Activated CD4-positive, alpha-beta T cell treated with anti-CD3 and anti-CD28 coated beads, Interleukin-2, Interleukin-4, amounts not matched to agents 100 ng/mL and 50 ng/mL, durations not matched to agents 16 hours and 8 hours (primary cell): ENCODE results near the gene STK38.
"Not testable (repeated sequence)": the region's sequence is repeated elsewhere in the genome, so short reads cannot be mapped to it uniquely, and the experiment has no call there.

Experiments used
- DNase-seq: peaks from one replicate; pipeline ENCODE4 v3.0.0-alpha.2; 2020; ENCODE audit warnings: low spot score

Gene STK38

DNA sequence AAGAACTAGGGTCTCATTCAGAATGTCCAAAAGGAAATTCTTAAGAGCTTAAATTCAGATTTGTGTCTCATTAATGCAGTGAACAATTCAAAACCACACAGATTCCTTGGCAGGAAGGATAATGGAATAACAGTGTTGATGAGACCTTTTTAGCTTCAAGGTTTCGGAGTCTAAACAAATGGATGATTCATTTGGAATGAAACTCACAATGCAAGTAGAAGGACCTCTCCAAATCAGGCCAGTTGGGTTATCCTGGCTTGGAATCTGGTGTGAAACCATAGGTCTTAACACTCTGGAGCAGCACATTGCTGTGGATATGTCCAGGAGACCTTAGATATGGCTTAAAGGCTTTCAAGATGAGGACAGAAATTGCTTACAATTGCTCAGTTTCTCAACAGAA lies 59.6 kb downstream of the STK38 start:
- DNase-seq: no peak

- DNase-seq: no peak
These were observed 62.5 kb downstream of the STK38 start for GRCh38 chr6:36484736-36485135.

GRCh38 chr6:36483326-36483725 lies 64.0 kb downstream of the STK38 start:
- DNase-seq: not testable (repeated sequence)

- DNase-seq: no peak
These were observed 68.0 kb downstream of the STK38 start for GRCh38 chr6:36479256-36479655.

GRCh38 chr6:36478051-36478526 lies 69.2 kb downstream of the STK38 start:
- DNase-seq: no peak

DNA sequence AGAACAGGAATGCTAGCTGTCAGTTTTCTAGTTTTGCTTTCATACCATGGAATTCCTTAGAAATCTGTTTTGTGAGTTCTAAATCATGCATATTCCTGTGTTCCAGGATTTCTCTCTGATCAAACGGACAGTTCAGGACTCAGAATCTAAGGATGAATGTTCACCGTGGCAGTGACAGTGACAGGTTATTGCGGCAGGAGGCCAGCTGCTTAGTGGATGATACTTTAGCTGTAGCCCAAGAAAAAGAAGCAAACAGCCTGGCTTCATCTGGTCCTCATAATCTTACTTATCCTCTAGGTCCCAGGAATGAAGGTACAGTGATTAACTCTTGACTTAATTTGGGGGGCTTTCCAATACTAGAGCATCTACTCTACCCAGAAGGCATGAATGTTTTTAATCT lies 77.3 kb downstream of the STK38 start:
- DNase-seq: no peak

DNA sequence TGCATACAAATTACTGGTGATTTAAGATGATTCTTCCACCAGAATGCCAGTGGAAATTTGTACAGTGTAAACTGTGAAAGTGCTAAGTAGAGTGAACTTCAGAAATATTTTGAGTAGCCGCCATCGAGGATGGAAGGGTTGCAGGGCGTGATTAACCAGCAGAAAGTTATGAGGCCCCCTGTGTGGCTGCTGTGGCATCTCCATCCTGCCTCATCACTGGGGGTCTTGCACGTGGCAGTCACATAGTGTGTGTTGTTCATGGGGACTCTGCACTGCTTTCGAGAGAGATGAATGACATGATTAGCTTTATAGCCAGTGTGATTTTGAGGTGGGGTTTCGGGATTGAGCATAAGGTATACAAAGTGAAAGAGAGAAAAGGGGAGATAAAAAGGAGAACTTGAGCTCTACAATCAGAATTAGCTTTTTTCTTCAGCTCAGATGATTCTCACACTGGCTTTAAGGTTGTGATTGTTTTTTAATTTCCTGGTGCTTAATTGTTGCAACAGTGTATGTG lies 78.1 kb downstream of the STK38 start:
- no peak for DNase-seq

GRCh38 chr6:36467625-36468024 lies 79.7 kb downstream of the STK38 start:
- no peak for DNase-seq

- no peak for DNase-seq
These were observed 83.0 kb downstream of the STK38 start for GRCh38 chr6:36464233-36464632.

DNA sequence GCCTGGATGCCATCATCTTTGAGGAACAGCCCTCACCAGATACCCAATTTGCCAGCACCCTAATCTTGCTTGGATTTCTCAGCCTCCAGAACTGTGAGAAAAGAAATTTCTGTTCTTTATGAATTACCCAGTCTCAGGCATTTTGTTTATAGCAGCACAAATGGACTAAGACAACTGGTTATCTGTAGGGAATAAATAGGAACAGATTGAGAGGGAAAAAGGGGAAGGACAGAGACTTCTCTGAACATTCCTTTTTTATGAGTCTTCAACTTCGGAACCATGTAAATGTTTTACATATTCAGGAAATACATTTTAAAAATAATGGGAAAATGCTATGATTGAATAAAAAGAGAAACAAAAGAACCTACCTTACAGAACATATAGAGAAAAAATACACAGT lies 83.6 kb downstream of the STK38 start:
- no peak for DNase-seq

GRCh38 chr6:36461646-36462045 lies 85.6 kb downstream of the STK38 start:
- DNase-seq: no peak

GRCh38 chr6:36460916-36461315 lies 86.4 kb downstream of the STK38 start:
- DNase-seq: no peak

- no peak for DNase-seq
These were observed 87.8 kb downstream of the STK38 start for GRCh38 chr6:36459501-36459900.

DNA sequence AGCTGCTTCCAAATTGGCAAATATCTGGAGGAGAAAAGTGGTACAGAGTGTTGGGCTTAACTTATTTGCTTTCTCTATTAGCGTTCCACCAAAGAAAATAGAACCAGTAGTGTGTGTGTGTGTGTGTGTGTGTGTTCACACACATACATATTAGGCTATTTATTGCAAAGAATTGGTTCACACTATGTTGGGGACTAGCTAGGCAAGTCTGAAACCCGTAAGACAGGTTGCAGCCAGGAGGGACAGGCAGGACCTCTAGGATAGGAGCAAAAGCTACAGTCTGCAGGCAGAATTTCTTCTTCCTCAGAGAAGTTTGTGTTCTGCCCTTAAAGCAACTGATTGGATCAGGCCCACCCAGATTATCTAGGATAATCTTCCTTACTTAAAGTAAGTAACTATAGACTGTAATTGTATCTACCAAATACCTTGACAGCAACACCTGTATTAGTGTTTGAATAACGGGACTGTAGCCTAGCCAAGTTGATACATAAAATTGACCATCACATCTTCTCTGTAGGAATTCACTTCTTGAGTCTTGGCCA lies 91.7 kb downstream of the STK38 start:
- no peak for DNase-seq

- DNase-seq: not testable (repeated sequence)
These were observed 94.4 kb downstream of the STK38 start for GRCh38 chr6:36452897-36453296.

DNA sequence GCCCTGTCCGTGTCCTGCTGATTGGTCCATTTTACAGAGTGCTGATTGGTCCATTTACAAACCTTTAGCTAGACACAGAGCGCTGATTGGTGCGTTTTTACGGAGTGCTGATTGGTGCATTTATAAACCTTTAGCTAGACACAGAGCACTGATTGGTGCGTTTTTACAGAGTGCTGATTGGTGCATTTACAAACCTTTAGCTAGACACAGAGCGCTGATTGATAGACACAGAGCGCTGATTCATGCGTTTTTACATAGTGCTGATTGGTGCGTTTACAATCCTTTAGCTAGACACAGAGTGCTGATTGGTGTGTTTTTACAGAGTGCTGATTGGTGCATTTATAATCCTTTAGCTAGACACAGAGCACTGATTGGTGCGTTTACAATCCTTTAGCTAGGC lies 98.1 kb downstream of the STK38 start:
- DNase-seq: not testable (repeated sequence)

- no peak for DNase-seq
These were observed 101.7 kb downstream of the STK38 start for GRCh38 chr6:36445621-36446020.

DNA sequence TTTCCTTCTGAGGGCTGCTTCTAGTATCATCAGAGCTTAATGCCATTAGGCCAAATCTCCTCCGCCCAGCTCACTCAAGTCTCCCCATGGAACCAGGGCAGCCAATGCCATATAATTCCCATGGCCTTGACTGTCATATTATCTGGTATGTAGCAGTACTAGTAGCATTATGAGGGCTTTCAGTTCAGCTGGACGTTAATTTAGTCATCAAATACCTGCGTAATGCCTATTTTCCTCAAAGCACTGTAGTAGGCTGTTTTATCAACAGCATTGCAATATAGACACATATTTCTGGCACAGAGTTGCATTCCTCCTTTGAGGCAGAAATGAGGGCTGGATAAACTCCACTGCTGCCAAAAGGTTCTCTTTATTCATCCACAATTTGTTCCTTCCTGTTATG lies 102.8 kb downstream of the STK38 start:
- no peak for DNase-seq
